Testis (tissue), 2 donors: Measurements from ENCODE around the gene URB2.

Source experiments
- POLR2A ChIP-seq: fragments of 450-650 bp; IDR thresholded peaks from one replicate; pipeline ENCODE4 v1.6.1; 2017; ENCODE audit warnings: antibody characterized with exemption, mild to moderate bottlenecking, moderate library complexity
- TF ChIP-seq, protein P1 (sequence below), 3 experiments: fragments of 450-650 bp in 2 of 3; fragments of 200-600 bp in 1 of 3; sonication (generic) in 1 of 3; IDR thresholded peaks; one replicate each; pipeline ENCODE4 v1.5.1; 2016 to 2019; ENCODE audit warnings: antibody characterized with exemption in 3 of 3, mild to moderate bottlenecking in 2 of 3, moderate library complexity in 1 of 3

DNA sequence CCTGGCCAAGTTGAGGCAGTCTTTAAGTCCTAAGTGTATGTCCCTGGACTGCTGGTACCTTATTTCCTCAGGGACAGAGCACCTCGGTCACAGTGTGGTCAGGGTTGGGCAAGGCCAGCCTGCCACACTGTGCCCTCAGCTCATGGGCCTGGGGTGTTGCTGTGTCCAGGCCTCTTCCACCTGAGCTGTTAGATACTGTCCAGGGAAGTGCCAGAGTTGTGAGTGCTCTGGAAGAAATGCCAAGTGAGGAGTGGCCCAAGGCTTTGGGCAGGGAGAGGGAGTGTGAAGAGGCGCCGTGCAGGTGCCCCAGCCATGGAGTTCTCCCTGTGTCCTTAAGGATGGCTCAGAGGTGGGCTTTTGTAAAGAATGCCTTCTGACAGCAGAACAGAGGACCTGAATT, 15.3 kb downstream of the URB2 start:
- TF ChIP-seq, protein P1, sequence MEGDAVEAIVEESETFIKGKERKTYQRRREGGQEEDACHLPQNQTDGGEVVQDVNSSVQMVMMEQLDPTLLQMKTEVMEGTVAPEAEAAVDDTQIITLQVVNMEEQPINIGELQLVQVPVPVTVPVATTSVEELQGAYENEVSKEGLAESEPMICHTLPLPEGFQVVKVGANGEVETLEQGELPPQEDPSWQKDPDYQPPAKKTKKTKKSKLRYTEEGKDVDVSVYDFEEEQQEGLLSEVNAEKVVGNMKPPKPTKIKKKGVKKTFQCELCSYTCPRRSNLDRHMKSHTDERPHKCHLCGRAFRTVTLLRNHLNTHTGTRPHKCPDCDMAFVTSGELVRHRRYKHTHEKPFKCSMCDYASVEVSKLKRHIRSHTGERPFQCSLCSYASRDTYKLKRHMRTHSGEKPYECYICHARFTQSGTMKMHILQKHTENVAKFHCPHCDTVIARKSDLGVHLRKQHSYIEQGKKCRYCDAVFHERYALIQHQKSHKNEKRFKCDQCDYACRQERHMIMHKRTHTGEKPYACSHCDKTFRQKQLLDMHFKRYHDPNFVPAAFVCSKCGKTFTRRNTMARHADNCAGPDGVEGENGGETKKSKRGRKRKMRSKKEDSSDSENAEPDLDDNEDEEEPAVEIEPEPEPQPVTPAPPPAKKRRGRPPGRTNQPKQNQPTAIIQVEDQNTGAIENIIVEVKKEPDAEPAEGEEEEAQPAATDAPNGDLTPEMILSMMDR (IDR thresholded peaks at IDR 0.05), result no peak
- no peak for TF ChIP-seq POLR2A
